Stimulated activated CD8-positive, alpha-beta memory T cell treated with anti-CD3 and anti-CD28 coated beads, Interleukin-7, amount 100 ng/mL, for 4 hours (primary cell): Measurements from ENCODE around the gene HDHD2.
A peak's percentile ranks its signal among the peaks of the same experiment; 100 is the strongest.
"Not testable (repeated sequence)": the region's sequence is repeated elsewhere in the genome, so short reads cannot be mapped to it uniquely, and the experiment has no call there.

Experiments used
- DNase-seq, 2 donors: peaks; one replicate each; pipeline ENCODE4 v3.0.0-alpha.2; 2020; ENCODE audit warnings: low read depth in 2 of 2

HDHD2 gene

GRCh38 chr18:47150029-47150823, at the start of gene HDHD2:
Gene HDHD2, minus strand, starts transcription at chr18:47150500. Its CDS starts 14,061 bp downstream, at chr18:47136439.
- DNase-seq = peak; percentile 53 to 74

GRCh38 chr18:47195961-47196360, 45.7 kb upstream of the HDHD2 start:
- not testable (repeated sequence) for DNase-seq

GRCh38 chr18:47191961-47192360, 41.7 kb upstream of the HDHD2 start:
- no peak for DNase-seq

DNA sequence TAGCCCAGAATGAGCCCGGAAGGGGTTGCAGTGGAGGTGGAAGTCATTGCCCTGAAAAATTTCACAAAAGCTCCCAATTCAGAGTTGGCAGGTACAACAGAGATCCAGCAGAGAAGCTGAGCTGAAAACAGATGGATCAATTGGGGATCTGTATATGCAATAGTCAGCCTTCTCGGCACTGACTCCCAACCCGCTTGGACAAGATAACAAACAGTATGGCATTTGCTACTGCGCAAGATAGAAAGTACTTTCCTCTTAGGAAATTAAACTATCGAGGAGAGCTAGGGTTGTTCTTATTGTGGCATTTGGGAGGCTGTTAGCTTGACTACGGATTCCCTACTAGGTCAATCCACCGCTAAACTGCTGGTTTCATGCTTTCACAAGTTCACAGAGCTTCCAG, 37.4 kb upstream of the HDHD2 start:
- no peak for DNase-seq

DNA sequence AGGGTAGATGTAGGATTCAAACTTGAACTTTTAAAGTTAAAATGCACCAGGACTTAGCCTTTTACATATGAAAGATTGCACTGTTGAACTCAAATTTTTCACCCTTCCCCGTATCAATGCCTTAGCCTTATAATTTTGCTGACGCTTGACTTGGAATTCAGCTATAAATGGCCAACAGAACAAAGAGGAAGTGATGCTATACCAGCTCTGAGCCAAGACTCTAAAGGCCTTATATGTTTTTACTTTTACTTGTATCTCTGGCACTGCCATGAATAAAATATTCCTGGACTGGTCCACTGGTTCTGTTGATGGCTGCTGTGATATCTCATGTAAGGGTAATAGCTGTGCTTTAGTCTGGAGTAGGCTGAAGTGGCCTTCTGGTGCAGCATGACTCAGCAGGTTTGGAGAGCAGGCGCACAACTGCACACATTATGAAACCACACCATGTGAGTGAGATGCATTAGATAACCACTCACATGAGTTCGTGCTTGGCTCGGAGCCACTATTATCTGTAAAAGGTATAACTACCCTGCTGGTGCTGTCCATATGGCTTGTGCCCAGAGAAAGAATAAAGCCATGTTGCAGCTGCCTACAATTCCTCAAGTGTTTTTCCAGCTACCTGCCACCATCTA, 34.2 kb upstream of the HDHD2 start:
- no peak for DNase-seq

- not testable (repeated sequence) for DNase-seq
Measured at GRCh38 chr18:47182156-47182555, 31.9 kb upstream of the HDHD2 start.

DNA sequence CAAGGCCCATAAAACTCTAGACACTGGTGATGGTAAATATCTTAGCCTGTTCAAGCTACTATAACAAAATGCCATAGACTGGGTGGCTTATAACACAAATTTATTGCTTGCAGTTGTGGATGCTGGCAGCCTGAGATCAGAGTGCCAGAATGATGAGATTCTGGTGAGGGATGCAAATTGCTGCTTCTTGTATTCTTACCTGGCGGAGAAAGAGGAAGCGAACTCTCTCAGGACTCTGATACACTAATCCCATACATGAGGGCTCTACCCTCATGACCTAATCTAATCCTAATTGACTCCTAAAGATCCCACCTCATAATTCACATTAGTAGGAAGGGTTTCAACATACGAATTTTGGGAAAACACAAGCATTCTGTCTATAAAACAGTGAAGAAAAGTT, 30.5 kb upstream of the HDHD2 start:
- DNase-seq = no peak

DNA sequence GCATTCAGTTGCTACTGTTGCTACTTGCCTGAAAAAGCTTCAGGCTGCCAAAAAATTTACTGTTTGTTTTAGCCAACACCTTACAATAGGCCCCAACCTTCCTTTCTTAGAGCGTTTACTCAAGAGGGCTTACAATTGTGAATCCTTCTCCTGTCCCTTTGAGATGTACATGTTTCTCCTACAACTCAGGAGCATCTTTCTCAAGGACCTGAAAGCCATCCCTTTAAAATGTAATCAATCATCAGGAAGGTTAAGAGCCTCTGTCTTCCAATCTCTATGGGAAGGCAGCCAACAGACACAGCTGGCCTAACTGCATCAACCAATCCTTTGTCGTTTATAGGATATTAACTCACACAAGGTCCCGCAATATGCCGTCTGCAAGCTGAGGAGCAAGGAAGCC, 29.2 kb upstream of the HDHD2 start:
- no peak for DNase-seq

DNA sequence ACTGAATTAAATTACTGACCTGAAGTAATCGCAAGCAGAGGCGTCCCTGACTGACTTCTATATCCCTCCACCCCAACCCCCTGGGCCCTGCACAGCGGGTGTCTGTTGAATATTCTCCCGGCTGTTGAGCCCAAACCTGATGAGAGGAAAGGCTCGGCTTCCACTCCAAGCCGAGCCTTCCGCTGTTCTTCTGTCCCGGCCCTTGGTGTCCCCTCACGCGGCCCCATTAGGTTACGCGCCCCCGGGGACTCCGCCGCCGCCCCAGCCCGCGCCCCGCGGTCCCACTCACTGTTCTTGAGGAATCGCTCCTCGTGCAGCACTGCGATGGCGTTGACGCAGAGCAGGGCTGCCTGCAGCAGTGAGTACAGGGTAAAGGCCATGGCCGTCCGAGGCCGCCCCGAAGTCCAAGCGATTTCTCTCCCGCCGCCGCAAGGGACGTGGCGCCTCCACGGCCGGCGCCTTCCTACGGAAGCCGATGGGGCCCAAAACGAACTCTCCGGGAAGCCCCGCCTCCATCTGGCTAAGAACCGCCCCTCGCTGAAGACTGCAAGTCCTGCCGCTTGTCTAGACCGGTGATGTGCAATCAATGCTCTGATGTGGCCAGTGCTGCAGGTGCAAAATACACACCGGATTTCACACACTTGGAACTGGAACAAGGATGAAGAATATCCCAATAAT, 25.7 kb upstream of the HDHD2 start, which contains the start of gene IER3IP1:
Gene IER3IP1, minus strand, starts transcription at position 467 of the 678 bp plus-strand sequence. Its CDS starts 87 bp downstream, at position 380.
- peak; percentile 76 to 80 for DNase-seq

DNA sequence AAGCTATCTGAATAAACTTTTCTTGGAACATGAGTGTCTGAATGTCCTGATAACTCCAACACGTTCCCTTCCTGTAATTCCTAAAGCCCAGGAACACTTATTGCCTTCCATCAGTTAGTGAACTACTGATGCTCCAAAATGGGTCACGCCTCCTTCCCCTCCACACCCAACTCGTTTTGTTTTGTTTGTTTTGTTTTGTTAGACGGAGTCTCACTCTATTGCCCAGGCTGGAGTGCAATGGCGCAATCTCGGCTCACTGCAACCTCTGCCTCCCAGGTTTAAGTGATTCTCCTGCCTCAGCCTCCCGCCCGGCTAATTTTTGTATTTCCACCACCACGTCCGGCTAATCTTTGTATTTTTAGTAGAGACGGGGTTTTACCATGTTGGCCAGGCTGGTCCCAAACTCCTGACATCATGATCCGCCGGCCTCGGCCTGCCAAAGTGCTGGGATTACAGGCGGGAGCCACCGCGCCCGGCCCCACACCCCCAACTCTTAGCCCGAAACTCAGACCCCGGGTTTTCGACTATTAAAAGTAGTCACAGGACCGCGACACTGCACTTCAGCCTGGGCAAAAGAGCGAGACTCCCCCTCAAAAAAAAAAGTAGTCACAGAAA, 25.1 kb upstream of the HDHD2 start:
- DNase-seq = no peak

- DNase-seq = no peak
Measured at GRCh38 chr18:47174545-47175116, 24.3 kb upstream of the HDHD2 start.

- DNase-seq = no peak
Measured at GRCh38 chr18:47172476-47172875, 22.2 kb upstream of the HDHD2 start.

DNA sequence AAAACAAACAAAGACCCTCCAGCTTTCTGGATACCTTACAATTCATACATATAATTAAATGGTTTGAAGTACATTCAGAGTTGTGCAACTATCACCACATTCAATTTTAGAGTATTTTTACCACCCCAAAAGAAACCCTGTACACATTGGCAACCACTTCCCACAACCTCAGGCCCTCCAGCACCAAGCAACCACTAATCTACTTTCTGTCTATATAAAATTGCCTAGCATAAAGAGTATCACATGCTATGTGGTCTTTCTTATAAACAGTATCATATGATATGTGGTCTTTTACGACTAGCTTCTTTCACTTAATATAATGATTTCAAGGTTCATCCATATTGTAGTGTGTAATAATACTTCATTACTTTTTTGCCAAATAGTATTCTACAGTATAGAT, 18.6 kb upstream of the HDHD2 start:
- no peak for DNase-seq

DNA sequence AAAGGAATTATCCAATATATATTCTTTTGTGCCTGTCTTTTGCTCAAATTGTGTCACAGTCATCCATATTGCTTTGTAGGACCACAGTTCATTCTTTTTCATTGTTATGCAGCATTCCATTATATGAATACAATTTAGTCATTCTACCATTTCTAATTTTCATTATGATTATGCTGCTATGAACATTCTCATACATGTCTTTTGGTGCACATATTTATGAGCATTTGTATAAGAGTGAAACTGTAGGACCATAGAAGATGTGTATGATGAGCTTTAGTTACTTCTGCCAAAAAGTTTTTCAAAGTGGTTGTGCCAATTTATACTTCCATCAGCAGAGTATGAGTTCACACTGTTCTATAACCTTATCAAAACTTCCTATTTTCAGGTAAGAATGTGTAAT, 18.2 kb upstream of the HDHD2 start:
- DNase-seq = no peak

- DNase-seq = no peak
Measured at GRCh38 chr18:47166294-47166693, 16.0 kb upstream of the HDHD2 start.

DNA sequence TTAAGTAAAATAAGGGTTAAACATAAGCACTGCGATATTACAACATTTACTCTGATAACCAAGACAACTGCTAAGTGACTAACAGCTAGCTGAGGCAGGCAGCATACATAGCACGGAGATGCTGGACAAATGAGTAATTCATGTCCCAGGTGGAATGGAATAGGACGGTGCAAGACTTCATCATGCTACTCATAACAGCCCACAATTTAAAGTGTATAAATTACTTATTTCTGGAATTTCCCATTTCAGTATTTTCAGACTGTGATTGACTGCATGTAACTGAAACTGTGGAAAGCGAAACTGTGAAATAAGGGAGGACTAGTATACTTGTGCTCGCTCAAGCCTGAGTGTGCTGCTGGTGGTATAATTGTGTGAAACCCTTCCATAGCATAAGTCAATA, 12.9 kb upstream of the HDHD2 start:
- DNase-seq = no peak

DNA sequence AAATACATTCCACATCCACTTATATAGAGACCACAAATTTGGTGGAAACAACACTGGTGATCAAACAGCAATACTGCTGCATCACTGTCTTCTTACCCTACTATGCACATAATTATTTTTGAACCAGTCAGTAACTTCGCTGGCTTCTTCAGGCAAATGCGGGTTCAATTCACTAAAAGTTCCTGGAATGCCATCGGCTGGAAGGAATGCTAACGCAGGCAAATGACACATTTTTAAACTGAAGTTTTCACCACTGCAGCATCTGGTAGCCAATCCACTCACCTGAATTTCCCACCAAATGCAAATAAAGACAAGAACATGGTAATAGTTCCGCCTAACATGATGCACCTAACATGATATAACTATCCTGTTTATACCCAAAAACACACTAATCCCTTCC, 10.0 kb upstream of the HDHD2 start:
- no peak for DNase-seq

DNA sequence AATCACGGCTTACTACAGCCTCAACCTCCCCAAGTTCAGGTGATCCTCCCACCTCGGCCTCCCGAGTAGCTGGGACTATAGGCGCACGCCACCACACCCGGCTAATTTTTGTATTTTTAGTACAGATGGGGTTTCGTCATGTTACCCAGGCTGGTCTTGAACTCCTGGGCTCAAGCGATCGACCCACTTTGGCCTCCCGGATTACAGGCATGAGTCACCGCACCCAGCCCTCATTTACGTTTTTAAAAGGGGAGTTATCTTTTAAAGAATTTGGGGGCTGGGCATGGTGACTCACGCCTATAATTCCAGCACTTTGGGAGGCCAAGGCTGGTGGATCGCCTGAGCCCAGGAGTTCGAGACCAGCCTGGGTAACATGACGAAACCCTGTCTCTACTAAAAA, 8.1 kb upstream of the HDHD2 start:
- DNase-seq = not testable (repeated sequence)

- DNase-seq = no peak
Measured at GRCh38 chr18:47151439-47151838, 1.1 kb upstream of the HDHD2 start.

GRCh38 chr18:47150824-47151366, 595 bp upstream of the HDHD2 start:
- DNase-seq = no peak

GRCh38 chr18:47149457-47150028, 757 bp downstream of the HDHD2 start:
- no peak for DNase-seq
